WTC11 (cell line): Measurements from ENCODE around the gene CACHD1. TPM values are rescaled to one million over a fixed set of nuclear protein-coding genes. Genes with fewer than 3 reads are reported as not detected.

Source experiments
- ATAC-seq: fragments of 200-7000 bp; cut with Tn5 transposase; 2 replicates; pipeline ENCODE4 v1.10.0; 2021; ENCODE audit warnings: mild to moderate bottlenecking, moderate library complexity
- CTCF ChIA-PET: fragments of 300-600 bp; sonication (Branson Sonifier 250); formaldehyde crosslinking; loops from one replicate; lab custom pipeline; 2021; ENCODE audit warnings: antibody characterized with exemption; lab: Charles Lee
- POLR2A ChIA-PET: fragments of 350-600 bp; sonication (Branson Sonifier 250); formaldehyde crosslinking; loops from one replicate; lab custom pipeline; 2021; ENCODE audit warnings: antibody characterized with exemption; lab: Charles Lee
- DNase-seq: peaks from one replicate; pipeline ENCODE4 v3.0.0; 2021; ENCODE audit warnings: low spot score
- H3K27ac Mint-ChIP-seq: 2 replicates; pipeline ENCODE4 v1.8.0; 2021; ENCODE audit warnings: mixed read lengths
- H3K27me3 Mint-ChIP-seq: 2 replicates; pipeline ENCODE4 v1.8.0; 2021; ENCODE audit warnings: low read depth, mild to moderate bottlenecking, moderate library complexity, mixed read lengths
- H3K36me3 Mint-ChIP-seq: 2 replicates; pipeline ENCODE4 v1.8.0; 2021; ENCODE audit warnings: mixed read lengths
- H3K4me1 Mint-ChIP-seq: 2 replicates; pipeline ENCODE4 v1.8.0; 2022; ENCODE audit warnings: mixed read lengths
- H3K4me3 Mint-ChIP-seq: 2 replicates; pipeline ENCODE4 v1.8.0; 2021; ENCODE audit warnings: mild to moderate bottlenecking, moderate library complexity, mixed read lengths
- H3K9me3 Mint-ChIP-seq: 2 replicates; pipeline ENCODE4 v1.8.0; 2021; ENCODE audit warnings: mixed read lengths
- CREB1 ChIP-seq: sonication (generic); formaldehyde crosslinking; IDR thresholded peaks from 2 replicates; pipeline ENCODE4 v1.8.0; 2023; ENCODE audit warnings: mild to moderate bottlenecking, missing genetic modification reagents
- ESRRA ChIP-seq: sonication (generic); formaldehyde crosslinking; IDR thresholded peaks from 2 replicates; pipeline ENCODE4 v1.8.1; 2022; ENCODE audit warnings: mild to moderate bottlenecking, missing genetic modification reagents, borderline replicate concordance
- NR1H2 ChIP-seq: sonication (generic); formaldehyde crosslinking; IDR thresholded peaks from 2 replicates; pipeline ENCODE4 v1.9.0; 2021; ENCODE audit warnings: mild to moderate bottlenecking, moderate library complexity, missing genetic modification reagents
- PRRX2 ChIP-seq: fragments of 250-450 bp; sonication (Bioruptor Pico); IDR thresholded peaks from 2 replicates; pipeline ENCODE4 v1.8.0; 2021; ENCODE audit warnings: mild to moderate bottlenecking
- TEAD1 ChIP-seq: sonication (generic); formaldehyde crosslinking; IDR thresholded peaks from 2 replicates; pipeline ENCODE4 v1.8.0; 2022; ENCODE audit warnings: mild to moderate bottlenecking, missing genetic modification reagents
- ZBTB21 ChIP-seq: sonication (generic); formaldehyde crosslinking; IDR thresholded peaks from 2 replicates; pipeline ENCODE4 v1.8.1; 2023; ENCODE audit warnings: mild to moderate bottlenecking, missing genetic modification reagents, borderline replicate concordance
- ZNF263 ChIP-seq: sonication (generic); formaldehyde crosslinking; IDR thresholded peaks from 2 replicates; pipeline ENCODE4 v1.8.1; 2022; ENCODE audit warnings: low read depth, mild to moderate bottlenecking, moderate library complexity, missing genetic modification reagents
- ZNF396 ChIP-seq: fragments of 250-450 bp; sonication (Bioruptor Pico); IDR thresholded peaks from 2 replicates; pipeline ENCODE4 v1.8.0; 2021; ENCODE audit warnings: mild to moderate bottlenecking, moderate library complexity, borderline replicate concordance
- total RNA-seq: library from RNA; stranded (reverse); gene quantifications from 3 replicates; pipeline ENCODE4 v1.2.3, GENCODE V29; 2021
- TF ChIP-seq, protein P1 (sequence below): fragments of 250-450 bp; sonication (Bioruptor Pico); IDR thresholded peaks from 2 replicates; pipeline ENCODE4 v2.1.2; 2022; ENCODE audit warnings: mild to moderate bottlenecking, moderate library complexity
- TF ChIP-seq, protein P2 (sequence below): sonication (generic); formaldehyde crosslinking; IDR thresholded peaks from 2 replicates; pipeline ENCODE4 v1.8.0; 2022; ENCODE audit warnings: mild to moderate bottlenecking, missing genetic modification reagents
- TF ChIP-seq, protein P3 (sequence below): fragments of 250-450 bp; sonication (Bioruptor Pico); IDR thresholded peaks from 2 replicates; pipeline ENCODE4 v1.9.0; 2021; ENCODE audit warnings: moderate library complexity, mild to moderate bottlenecking, inconsistent platforms, borderline replicate concordance
- TF ChIP-seq, protein P4 (sequence below): fragments of 200-600 bp; IDR thresholded peaks from 2 replicates; pipeline ENCODE4 v1.8.0; 2022; ENCODE audit warnings: antibody characterized with exemption
- TF ChIP-seq, protein P5 (sequence below): fragments of 250-450 bp; sonication (Bioruptor Pico); IDR thresholded peaks from 2 replicates; pipeline ENCODE4 v1.9.0; 2021; ENCODE audit warnings: mild to moderate bottlenecking, borderline replicate concordance
- TF ChIP-seq, protein P6 (sequence below): sonication (generic); formaldehyde crosslinking; IDR thresholded peaks from 2 replicates; pipeline ENCODE4 v1.8.1; 2023; ENCODE audit warnings: mild to moderate bottlenecking, missing genetic modification reagents
- TF ChIP-seq, protein P7 (sequence below): sonication (generic); formaldehyde crosslinking; IDR thresholded peaks from 2 replicates; pipeline ENCODE4 v1.8.1; 2022; ENCODE audit warnings: mild to moderate bottlenecking, missing genetic modification reagents, moderate library complexity, borderline replicate concordance

The CACHD1 gene
- total RNA-seq, 1 experiment from 2014 or later, result 26.3 TPM

DNA sequence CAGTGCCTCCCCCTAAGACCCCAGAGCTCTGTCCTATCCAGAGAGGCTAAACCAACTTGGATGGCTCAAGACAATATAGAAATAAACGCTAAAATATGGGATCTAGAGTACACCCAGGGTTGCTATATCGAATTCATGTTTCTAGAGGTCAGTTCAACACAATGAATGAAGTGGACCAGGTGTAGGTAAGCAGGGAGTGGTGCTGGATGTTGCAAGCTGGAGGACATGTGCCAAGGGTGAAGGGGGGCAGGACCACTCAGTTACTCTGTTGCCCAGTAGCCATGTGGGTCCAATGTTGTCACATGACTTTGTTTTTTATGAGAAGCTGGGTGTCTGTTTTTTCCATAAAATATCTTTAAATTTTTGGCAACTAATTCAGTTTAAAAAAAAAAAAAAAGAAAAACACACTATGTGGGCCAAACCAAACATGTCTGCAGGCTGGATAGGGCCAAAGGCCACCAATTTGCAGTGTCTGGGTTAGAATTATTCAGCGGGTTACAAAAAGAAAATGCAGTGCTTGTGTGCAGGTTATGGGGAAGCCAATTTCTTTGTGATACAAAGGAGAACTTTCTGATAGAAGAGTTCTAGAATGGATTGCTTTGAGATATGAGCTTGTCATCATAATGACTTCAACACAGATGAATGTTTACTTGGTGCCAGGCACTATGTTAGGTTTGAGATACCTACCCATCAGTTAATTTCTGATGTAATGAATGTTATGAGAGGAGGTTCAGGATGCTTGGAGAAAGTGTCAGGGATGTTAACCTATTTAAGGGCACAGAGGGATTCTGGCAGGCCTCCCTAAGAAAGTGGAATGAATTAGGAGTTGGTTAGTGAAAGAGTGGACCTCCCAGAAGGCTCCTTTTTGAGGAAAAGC is 8.9 kb downstream of the CACHD1 start:
- CTCF ChIA-PET, result interaction anchor here (0.7 kb wide), 1 partner anchor 28 kb away, joined by 3 read pairs; no protein-coding TSS in a partner anchor
- H3K27ac Mint-ChIP-seq, result no peak overlapping the region

DNA sequence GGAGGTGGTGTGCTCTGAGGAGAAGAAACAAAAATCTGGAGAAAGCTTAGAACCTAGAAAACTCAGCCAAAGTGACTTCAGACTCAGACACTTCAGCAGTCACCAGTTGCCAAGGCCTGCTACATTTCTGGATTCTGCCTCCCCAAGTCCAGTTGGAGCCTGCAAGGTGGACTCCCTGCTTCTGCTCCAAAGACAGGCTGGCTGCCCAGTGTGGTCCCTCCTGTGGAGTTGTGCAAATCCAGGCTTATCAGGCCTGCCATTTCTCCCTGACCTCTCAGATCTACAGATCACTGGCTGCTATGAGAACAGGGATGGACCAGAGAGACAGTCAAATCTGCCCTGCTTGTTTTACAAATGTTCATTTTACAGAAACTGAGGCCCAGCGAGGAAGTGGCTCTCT is 9.9 kb downstream of the CACHD1 start:
- H3K4me1 Mint-ChIP-seq, result peaks cover 79% of the 10 kb centered on the region
- no peaks in the 10 kb centered on the region; the same call in 1 of the 2 replicates for H3K36me3 Mint-ChIP-seq
- no peaks in the 10 kb centered on the region for H3K9me3 Mint-ChIP-seq
- POLR2A ChIA-PET, result no interaction called here
- ATAC-seq (no peak), DNase-seq (no peak)
- H3K27me3 Mint-ChIP-seq, result no peaks in the 10 kb centered on the region
- no peak overlapping the region for H3K4me3 Mint-ChIP-seq
- H3K27ac Mint-ChIP-seq, result no peak overlapping the region
- CTCF ChIA-PET, result interaction anchor here (0.8 kb wide), 1 partner anchor 10 kb away, joined by 3 read pairs; no protein-coding TSS in a partner anchor
- TF ChIP-seq, protein P1, sequence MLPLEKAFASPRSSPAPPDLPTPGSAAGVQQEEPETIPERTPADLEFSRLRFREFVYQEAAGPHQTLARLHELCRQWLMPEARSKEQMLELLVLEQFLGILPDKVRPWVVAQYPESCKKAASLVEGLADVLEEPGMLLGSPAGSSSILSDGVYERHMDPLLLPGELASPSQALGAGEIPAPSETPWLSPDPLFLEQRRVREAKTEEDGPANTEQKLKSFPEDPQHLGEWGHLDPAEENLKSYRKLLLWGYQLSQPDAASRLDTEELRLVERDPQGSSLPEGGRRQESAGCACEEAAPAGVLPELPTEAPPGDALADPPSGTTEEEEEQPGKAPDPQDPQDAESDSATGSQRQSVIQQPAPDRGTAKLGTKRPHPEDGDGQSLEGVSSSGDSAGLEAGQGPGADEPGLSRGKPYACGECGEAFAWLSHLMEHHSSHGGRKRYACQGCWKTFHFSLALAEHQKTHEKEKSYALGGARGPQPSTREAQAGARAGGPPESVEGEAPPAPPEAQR (CRISPR knock-in tag), result no peak
- TF ChIP-seq, protein P2, sequence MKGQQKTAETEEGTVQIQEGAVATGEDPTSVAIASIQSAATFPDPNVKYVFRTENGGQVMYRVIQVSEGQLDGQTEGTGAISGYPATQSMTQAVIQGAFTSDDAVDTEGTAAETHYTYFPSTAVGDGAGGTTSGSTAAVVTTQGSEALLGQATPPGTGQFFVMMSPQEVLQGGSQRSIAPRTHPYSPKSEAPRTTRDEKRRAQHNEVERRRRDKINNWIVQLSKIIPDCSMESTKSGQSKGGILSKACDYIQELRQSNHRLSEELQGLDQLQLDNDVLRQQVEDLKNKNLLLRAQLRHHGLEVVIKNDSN, result no peak
- no peak for TF ChIP-seq ESRRA (CRISPR knock-in tag)
- no peak for TF ChIP-seq ZNF263 (CRISPR knock-in tag)
- TF ChIP-seq, protein P3, sequence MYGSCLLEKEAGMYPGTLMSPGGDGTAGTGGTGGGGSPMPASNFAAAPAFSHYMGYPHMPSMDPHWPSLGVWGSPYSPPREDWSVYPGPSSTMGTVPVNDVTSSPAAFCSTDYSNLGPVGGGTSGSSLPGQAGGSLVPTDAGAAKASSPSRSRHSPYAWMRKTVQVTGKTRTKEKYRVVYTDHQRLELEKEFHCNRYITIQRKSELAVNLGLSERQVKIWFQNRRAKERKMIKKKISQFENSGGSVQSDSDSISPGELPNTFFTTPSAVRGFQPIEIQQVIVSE (CRISPR knock-in tag), result no peak
- TF ChIP-seq TEAD1, result no peak
- TF ChIP-seq, protein P4, sequence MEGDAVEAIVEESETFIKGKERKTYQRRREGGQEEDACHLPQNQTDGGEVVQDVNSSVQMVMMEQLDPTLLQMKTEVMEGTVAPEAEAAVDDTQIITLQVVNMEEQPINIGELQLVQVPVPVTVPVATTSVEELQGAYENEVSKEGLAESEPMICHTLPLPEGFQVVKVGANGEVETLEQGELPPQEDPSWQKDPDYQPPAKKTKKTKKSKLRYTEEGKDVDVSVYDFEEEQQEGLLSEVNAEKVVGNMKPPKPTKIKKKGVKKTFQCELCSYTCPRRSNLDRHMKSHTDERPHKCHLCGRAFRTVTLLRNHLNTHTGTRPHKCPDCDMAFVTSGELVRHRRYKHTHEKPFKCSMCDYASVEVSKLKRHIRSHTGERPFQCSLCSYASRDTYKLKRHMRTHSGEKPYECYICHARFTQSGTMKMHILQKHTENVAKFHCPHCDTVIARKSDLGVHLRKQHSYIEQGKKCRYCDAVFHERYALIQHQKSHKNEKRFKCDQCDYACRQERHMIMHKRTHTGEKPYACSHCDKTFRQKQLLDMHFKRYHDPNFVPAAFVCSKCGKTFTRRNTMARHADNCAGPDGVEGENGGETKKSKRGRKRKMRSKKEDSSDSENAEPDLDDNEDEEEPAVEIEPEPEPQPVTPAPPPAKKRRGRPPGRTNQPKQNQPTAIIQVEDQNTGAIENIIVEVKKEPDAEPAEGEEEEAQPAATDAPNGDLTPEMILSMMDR, result no peak
- no peak for TF ChIP-seq NR1H2 (CRISPR knock-in tag)

More for the DNA sequence above, 8.9 kb downstream of the CACHD1 start:
- no peaks in the 10 kb centered on the region for H3K9me3 Mint-ChIP-seq
- POLR2A ChIA-PET, result interaction anchor here (0.7 kb wide), 1 partner anchor 596 kb away, joined by 3 read pairs; no protein-coding TSS in a partner anchor
- H3K4me1 Mint-ChIP-seq, result peaks cover 79% of the 10 kb centered on the region
- H3K36me3 Mint-ChIP-seq, result peaks cover 2% of the 10 kb centered on the region; the same call in 1 of the 2 replicates
- no peak overlapping the region for H3K4me3 Mint-ChIP-seq
- ATAC-seq (no peak), DNase-seq (no peak)
- TF ChIP-seq CREB1 (CRISPR knock-in tag) (no peak), ZBTB21 (CRISPR knock-in tag) (no peak), PRRX2 (CRISPR knock-in tag) (no peak), ZNF396 (CRISPR knock-in tag) (no peak)
- TF ChIP-seq, protein P3 (CRISPR knock-in tag), result no peak
- TF ChIP-seq, protein P5, sequence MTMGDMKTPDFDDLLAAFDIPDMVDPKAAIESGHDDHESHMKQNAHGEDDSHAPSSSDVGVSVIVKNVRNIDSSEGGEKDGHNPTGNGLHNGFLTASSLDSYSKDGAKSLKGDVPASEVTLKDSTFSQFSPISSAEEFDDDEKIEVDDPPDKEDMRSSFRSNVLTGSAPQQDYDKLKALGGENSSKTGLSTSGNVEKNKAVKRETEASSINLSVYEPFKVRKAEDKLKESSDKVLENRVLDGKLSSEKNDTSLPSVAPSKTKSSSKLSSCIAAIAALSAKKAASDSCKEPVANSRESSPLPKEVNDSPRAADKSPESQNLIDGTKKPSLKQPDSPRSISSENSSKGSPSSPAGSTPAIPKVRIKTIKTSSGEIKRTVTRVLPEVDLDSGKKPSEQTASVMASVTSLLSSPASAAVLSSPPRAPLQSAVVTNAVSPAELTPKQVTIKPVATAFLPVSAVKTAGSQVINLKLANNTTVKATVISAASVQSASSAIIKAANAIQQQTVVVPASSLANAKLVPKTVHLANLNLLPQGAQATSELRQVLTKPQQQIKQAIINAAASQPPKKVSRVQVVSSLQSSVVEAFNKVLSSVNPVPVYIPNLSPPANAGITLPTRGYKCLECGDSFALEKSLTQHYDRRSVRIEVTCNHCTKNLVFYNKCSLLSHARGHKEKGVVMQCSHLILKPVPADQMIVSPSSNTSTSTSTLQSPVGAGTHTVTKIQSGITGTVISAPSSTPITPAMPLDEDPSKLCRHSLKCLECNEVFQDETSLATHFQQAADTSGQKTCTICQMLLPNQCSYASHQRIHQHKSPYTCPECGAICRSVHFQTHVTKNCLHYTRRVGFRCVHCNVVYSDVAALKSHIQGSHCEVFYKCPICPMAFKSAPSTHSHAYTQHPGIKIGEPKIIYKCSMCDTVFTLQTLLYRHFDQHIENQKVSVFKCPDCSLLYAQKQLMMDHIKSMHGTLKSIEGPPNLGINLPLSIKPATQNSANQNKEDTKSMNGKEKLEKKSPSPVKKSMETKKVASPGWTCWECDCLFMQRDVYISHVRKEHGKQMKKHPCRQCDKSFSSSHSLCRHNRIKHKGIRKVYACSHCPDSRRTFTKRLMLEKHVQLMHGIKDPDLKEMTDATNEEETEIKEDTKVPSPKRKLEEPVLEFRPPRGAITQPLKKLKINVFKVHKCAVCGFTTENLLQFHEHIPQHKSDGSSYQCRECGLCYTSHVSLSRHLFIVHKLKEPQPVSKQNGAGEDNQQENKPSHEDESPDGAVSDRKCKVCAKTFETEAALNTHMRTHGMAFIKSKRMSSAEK (CRISPR knock-in tag), result no peak
- TF ChIP-seq, protein P6, sequence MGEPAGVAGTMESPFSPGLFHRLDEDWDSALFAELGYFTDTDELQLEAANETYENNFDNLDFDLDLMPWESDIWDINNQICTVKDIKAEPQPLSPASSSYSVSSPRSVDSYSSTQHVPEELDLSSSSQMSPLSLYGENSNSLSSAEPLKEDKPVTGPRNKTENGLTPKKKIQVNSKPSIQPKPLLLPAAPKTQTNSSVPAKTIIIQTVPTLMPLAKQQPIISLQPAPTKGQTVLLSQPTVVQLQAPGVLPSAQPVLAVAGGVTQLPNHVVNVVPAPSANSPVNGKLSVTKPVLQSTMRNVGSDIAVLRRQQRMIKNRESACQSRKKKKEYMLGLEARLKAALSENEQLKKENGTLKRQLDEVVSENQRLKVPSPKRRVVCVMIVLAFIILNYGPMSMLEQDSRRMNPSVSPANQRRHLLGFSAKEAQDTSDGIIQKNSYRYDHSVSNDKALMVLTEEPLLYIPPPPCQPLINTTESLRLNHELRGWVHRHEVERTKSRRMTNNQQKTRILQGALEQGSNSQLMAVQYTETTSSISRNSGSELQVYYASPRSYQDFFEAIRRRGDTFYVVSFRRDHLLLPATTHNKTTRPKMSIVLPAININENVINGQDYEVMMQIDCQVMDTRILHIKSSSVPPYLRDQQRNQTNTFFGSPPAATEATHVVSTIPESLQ (CRISPR knock-in tag), result no peak
- TF ChIP-seq, protein P7, sequence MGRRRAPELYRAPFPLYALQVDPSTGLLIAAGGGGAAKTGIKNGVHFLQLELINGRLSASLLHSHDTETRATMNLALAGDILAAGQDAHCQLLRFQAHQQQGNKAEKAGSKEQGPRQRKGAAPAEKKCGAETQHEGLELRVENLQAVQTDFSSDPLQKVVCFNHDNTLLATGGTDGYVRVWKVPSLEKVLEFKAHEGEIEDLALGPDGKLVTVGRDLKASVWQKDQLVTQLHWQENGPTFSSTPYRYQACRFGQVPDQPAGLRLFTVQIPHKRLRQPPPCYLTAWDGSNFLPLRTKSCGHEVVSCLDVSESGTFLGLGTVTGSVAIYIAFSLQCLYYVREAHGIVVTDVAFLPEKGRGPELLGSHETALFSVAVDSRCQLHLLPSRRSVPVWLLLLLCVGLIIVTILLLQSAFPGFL (CRISPR knock-in tag), result no peak
- H3K27me3 Mint-ChIP-seq, result no peaks in the 10 kb centered on the region
